ENCODE results near the gene HDAC1. TPM values are rescaled to one million over a fixed set of nuclear protein-coding genes. Genes with fewer than 3 reads are reported as not detected.
"Not testable (repeated sequence)": the region's sequence is repeated elsewhere in the genome, so short reads cannot be mapped to it uniquely, and the experiment has no call there.

HDAC1 gene
- total RNA-seq, 3 donors from 2014 or later: 168 to 177 (median 173) TPM

DNA sequence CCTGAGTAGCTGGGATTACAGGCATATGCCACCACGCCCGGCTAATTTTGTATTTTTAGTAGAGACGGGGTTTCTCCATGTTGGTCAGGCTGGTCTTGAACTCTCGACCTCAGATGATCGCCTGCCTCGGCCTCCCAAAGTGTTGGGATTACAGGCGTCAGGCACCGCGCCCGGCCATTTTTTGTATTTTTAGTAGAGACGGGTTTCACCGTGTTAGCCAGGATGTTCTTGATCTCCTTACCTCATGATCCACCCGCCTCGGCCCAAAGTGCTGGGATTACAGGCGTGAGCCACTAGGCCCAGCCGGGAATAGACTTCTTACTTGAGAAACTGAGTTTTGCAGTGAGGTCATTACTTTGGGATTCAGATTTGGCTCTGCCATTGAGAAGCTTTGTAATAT is 6.3 kb downstream of the HDAC1 start:
- not testable (repeated sequence) for H3K9me3 Mint-ChIP-seq; H3K4me3 Mint-ChIP-seq; H3K27me3 Mint-ChIP-seq (ENCODE audit: low read depth); DNase-seq; ATAC-seq
- Mint-ChIP-seq H3K36me3 (ENCODE audit: insufficient read depth) (peaks cover 23% of the 10 kb centered on the region), H3K4me1 (ENCODE audit: low read depth) (peaks cover 63% of the 10 kb centered on the region)

DNA sequence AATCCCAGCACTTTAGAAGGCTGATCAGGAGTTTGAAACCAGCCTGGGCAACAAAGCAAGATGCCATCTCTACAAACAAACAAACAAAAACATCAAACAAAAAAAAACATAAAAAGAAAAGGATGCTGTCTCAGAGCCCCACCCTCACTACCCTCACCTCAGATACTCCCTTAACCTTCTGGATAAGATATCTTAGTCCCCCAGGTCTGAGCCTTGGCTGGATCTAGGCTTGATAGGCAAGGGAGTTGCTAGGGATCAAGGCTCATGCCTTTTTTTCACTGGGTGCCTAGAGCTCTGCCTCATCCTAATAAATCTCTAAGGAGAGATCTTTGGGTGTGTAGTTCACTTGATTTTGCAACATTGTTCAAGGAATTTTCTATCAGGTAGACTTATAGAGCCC is 7.4 kb downstream of the HDAC1 start:
- no peak for ATAC-seq
- Mint-ChIP-seq H3K4me1 (ENCODE audit: low read depth) (peaks cover 60% of the 10 kb centered on the region), H3K4me3 (no peak overlapping the region), H3K9me3 (no peaks in the 10 kb centered on the region), H3K36me3 (ENCODE audit: insufficient read depth) (peaks cover 30% of the 10 kb centered on the region), H3K27me3 (ENCODE audit: low read depth) (no peaks in the 10 kb centered on the region)
- no peak for DNase-seq

DNA sequence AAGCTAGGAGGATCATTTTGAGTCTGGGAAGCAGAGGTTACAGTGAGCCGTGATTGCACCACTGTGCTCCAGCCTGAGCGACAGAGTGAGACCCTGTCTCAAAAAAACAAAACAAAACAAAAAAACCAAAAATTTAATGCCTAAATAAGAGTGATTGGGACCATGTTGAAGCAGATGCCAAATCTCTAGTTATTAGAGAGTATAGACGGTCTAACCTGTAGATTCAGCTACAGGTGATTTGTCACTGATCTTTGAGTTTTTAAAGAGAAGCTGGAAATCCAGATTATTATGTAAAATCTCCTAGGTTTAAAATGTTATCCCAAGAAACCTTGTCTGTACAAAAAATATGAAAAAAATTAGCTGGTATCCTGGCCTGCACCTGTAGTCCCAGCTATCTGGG is 11.5 kb downstream of the HDAC1 start:
- peaks cover 34% of the 10 kb centered on the region for H3K36me3 Mint-ChIP-seq (ENCODE audit: insufficient read depth)
- DNase-seq: no peak
- no peaks in the 10 kb centered on the region for H3K27me3 Mint-ChIP-seq (ENCODE audit: low read depth)
- H3K9me3 Mint-ChIP-seq: peaks cover 3% of the 10 kb centered on the region
- H3K4me1 Mint-ChIP-seq (ENCODE audit: low read depth): peaks cover 50% of the 10 kb centered on the region
- no peak overlapping the region for H3K4me3 Mint-ChIP-seq
- no peak for ATAC-seq

DNA sequence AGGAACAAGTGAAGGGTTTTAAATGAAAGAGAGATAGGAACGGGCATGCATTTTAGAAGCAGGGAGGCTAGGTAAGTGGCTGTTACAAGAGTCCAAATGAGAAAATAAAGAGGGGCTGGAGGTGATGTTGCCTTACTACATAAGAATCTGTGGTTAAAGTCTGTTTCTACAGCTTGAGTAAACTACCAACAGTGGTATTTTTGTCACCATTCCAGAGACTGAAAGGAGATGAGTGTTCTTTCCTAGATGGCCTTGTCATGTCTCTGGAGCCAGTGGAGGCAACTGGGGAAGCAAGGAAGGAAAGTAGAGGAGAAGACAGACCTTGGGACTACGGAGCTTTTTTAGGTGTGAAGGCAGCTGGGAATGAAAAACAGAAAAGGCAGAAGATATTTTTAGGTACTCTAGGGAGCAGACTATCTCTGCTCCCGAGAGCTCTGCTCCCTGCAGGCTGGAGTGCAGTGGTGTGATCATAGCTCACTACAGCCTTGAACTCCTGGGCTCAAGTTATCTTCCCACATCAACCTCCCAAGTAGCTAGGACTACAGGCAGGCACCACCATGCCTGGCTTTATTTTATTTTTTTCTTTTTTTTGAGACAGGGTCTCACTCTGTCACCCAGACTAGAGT is 12.2 kb downstream of the HDAC1 start:
- Mint-ChIP-seq H3K4me1 (ENCODE audit: low read depth) (peaks cover 51% of the 10 kb centered on the region), H3K27me3 (ENCODE audit: low read depth) (no peaks in the 10 kb centered on the region), H3K4me3 (no peak overlapping the region), H3K36me3 (ENCODE audit: insufficient read depth) (peaks cover 34% of the 10 kb centered on the region), H3K9me3 (peaks cover 3% of the 10 kb centered on the region)
- ATAC-seq (no peak), DNase-seq (no peak)

DNA sequence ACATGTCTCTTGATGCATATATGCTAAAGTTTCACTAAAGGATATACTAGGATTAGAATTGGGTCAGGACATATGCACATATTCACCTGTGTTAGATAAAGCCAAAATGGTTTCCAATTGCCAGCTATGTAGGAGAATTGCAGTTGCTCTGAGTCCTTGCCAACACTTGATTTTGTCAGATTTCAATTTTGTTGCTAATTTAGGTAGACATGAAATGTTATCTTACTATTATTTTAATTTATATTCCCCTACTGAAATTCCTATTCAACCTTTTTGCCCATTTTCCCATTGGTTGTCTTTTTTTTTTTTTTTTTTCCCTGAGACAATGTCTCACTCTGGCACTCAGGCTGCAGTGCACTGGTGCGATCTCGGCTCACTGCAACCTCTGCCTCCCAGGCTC is 13.4 kb downstream of the HDAC1 start:
- ATAC-seq: no peak
- Mint-ChIP-seq H3K36me3 (ENCODE audit: insufficient read depth) (peaks cover 38% of the 10 kb centered on the region), H3K9me3 (peaks cover 3% of the 10 kb centered on the region)

DNA sequence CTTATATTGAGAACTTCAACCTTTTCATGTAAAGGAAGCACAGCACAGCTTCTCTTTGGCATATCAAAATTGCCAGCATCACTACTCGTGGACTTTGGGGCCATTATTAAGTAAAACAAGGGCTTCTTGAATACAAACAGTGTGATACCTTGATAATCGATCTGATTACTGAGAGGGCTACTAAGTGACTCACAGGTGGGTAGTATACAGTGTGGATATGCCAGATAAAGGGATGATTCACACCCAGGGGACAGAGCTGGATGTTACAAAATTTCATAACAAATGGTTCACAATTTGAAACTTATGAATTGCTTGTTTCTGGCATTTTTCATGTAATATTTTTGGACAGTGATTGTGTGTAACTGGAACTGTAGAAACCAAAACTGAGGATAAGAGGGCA is 15.4 kb downstream of the HDAC1 start:
- Mint-ChIP-seq H3K36me3 (ENCODE audit: insufficient read depth) (peaks cover 33% of the 10 kb centered on the region), H3K4me1 (ENCODE audit: low read depth) (peaks cover 53% of the 10 kb centered on the region), H3K9me3 (peaks cover 3% of the 10 kb centered on the region), H3K4me3 (no peak overlapping the region), H3K27me3 (ENCODE audit: low read depth) (no peaks in the 10 kb centered on the region)
- DNase-seq: no peak
- ATAC-seq: peak; percentile 61 to 76

More for the DNA sequence above, 13.4 kb downstream of the HDAC1 start:
- Mint-ChIP-seq H3K4me1 (ENCODE audit: low read depth) (peaks cover 50% of the 10 kb centered on the region), H3K27me3 (ENCODE audit: low read depth) (no peaks in the 10 kb centered on the region), H3K4me3 (no peak overlapping the region)
- DNase-seq: no peak

DNA sequence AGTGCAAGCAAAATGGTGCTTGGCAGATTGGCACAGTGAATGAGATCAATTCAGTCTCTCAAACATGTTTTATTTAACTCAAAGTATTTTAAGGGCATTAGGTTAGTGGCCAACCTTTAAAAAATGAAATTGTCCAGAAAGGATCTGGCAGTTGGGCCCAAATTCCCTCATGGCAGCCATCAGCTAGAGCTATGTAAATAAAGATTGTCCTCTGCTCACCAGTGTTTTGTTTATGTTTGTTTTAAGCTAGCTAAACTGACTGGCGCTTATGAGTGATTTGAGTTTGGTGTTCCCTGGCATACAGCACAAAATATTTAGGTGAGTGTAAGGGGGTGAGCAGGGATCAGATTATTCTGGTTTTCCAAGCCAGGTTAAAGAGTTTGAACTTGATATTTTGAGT is 18.1 kb downstream of the HDAC1 start:
- no peak overlapping the region for H3K4me3 Mint-ChIP-seq
- H3K36me3 Mint-ChIP-seq (ENCODE audit: insufficient read depth): peaks cover 25% of the 10 kb centered on the region
- no peak for DNase-seq
- H3K27me3 Mint-ChIP-seq (ENCODE audit: low read depth): no peaks in the 10 kb centered on the region
- peaks cover 54% of the 10 kb centered on the region for H3K4me1 Mint-ChIP-seq (ENCODE audit: low read depth)
- H3K9me3 Mint-ChIP-seq: peaks cover 3% of the 10 kb centered on the region
- no peak for ATAC-seq

DNA sequence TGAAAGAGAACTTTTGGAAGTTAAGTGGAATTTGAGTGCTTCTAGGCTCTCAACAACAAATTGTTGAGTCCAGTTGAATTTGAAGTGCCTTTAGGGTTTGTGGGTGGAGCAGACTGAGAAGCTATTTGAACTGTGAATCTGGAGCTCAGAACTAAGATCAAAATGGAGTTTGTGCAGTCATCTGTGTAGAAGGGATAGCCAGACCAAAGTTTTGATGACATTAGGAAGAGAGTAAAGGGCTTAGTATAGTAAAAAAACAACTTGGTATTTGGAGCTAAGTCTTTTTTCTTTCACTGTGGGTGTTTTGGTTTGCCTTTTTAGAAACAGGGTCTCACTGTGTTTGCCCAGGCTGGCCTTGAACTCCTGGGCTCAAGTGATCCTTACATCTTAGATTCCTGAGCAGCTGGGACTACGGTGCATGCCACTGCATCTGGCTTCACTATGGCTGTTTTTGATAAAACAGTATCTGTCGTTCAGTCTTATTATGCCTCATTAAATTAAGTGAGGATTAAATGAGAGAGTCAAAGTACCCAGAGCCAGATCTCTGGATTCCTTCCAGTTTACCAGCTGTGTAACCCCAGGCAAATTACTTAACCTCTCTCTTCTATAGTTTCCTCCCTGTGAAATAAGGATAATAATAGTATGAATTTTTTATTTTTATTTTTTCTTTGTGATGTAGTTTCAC is 20.0 kb downstream of the HDAC1 start:
- no peaks in the 10 kb centered on the region for H3K27me3 Mint-ChIP-seq (ENCODE audit: low read depth)
- no peak overlapping the region for H3K4me3 Mint-ChIP-seq
- no peaks in the 10 kb centered on the region for H3K9me3 Mint-ChIP-seq
- ATAC-seq: no peak
- peaks cover 23% of the 10 kb centered on the region for H3K36me3 Mint-ChIP-seq (ENCODE audit: insufficient read depth)
- no peak for DNase-seq
- peaks cover 55% of the 10 kb centered on the region for H3K4me1 Mint-ChIP-seq (ENCODE audit: low read depth)

DNA sequence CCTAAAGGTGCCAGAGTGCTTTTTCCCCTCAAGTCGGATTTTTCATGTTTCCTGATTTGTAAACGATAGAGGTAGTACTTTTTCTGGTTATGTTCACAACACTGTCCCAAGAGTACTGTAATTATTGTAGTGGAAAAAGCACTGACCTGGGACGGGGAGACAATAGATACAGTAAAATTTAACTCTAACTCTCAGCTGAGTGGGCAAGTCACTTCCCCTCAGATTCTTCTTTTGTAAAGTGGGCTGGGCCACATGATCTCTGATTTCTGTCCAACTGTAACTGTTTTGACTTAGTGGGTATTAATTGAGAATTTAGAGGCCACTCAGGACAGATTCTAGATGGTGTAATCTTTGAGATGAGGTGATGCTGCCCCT is 25.0 kb downstream of the HDAC1 start:
- no peak for DNase-seq
- Mint-ChIP-seq H3K27me3 (ENCODE audit: low read depth) (no peaks in the 10 kb centered on the region), H3K9me3 (no peaks in the 10 kb centered on the region), H3K4me1 (ENCODE audit: low read depth) (peaks cover 30% of the 10 kb centered on the region), H3K4me3 (no peak overlapping the region), H3K36me3 (ENCODE audit: insufficient read depth) (peaks cover 17% of the 10 kb centered on the region)
- ATAC-seq: no peak

DNA sequence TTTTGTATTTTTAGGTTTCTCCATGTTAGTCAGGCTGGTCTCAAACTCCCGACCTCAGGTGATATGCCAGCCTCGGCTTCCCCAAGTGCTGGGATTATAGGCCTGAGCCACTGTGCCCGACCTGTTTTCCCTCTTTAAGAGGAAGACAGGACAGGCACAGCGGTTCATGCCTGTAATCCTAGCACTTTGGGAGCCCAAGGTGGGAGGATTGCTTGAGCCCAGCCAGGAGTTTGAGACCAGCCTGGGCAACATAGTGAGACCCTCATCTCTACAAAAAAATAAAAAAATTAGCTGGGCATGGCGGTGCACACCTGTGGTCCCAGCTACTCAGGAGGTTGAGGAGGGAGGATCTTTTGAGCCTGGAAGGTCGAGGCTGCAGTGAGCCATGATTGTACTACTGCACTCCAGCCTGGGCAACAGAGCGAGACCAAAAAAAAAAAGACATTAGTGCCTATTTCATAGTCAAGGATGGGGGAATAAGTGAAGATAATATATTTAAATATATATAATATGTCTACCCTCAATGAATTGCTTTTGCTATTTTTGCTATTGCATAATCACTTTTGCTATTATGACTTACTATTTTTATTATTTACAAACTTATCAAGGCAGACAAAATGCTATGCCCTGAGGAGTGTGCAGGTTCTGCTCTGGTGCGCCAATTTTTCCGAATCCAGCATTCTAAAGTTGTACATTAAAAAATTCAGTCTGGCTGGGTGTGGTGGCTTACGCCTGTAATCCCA is 26.4 kb downstream of the HDAC1 start:
- DNase-seq: no peak
- Mint-ChIP-seq H3K27me3 (ENCODE audit: low read depth) (no peaks in the 10 kb centered on the region), H3K4me3 (no peak overlapping the region), H3K4me1 (ENCODE audit: low read depth) (peaks cover 41% of the 10 kb centered on the region), H3K9me3 (no peaks in the 10 kb centered on the region), H3K36me3 (ENCODE audit: insufficient read depth) (peaks cover 17% of the 10 kb centered on the region)
- no peak for ATAC-seq

DNA sequence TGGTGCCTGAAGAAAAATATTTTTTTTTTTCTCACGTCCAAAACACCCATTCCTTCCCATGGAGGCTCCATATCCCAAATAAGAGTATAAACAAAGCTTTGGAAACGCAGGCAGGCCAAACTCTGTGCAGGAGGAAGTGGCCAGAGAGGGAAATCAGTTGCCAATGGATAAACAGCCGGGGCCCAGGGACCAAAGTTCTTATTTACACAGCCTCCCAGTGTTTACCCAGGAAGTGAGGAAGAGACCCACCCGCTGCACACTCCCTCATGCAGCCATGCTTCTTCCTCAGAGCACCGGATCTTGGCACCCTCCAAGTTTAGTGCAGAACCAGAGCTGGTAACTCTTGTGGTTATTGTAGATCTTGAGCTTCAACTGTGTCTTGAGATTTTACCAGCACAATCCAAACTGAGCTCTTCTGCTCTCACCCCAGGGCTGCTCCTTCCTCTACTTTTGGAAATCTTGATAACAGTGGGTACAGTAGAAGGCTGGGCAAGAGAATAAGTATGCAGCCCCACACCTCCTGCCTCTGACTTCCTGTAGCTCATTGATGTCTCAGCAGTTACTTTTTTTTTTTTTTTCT is 29.9 kb downstream of the HDAC1 start:
- H3K4me3 Mint-ChIP-seq: peak overlapping the region; percentile 27
- H3K9me3 Mint-ChIP-seq: no peaks in the 10 kb centered on the region
- ATAC-seq (peak; percentile 81 to 82), DNase-seq (no peak)
- peaks cover 19% of the 10 kb centered on the region for H3K36me3 Mint-ChIP-seq (ENCODE audit: insufficient read depth)
- peaks cover 43% of the 10 kb centered on the region for H3K4me1 Mint-ChIP-seq (ENCODE audit: low read depth)
- no peaks in the 10 kb centered on the region for H3K27me3 Mint-ChIP-seq (ENCODE audit: low read depth)

DNA sequence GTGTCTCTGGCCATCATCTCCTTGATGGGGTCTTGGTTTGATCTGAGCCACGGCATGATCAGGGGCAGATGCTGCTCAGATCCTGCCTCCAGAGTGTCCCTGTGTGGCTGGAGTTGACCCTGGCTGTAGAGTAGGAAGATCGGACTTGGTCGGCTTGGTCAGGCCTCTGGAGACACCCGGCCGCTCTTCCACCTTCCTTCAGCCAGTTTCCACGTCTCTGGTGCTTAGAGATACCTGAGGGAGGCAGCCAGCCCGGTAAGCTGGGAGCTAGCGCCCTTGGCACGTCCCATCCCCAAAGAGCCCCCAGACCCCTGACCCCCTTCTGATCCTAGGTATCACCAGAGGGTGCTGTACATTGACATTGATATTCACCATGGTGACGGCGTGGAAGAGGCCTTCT is 35.3 kb downstream of the HDAC1 start:
- Mint-ChIP-seq H3K4me1 (ENCODE audit: low read depth) (peaks cover 23% of the 10 kb centered on the region), H3K36me3 (ENCODE audit: insufficient read depth) (peaks cover 43% of the 10 kb centered on the region), H3K4me3 (no peak overlapping the region), H3K9me3 (no peaks in the 10 kb centered on the region), H3K27me3 (ENCODE audit: low read depth) (no peaks in the 10 kb centered on the region)
- ATAC-seq: no peak
- DNase-seq: no peak

DNA sequence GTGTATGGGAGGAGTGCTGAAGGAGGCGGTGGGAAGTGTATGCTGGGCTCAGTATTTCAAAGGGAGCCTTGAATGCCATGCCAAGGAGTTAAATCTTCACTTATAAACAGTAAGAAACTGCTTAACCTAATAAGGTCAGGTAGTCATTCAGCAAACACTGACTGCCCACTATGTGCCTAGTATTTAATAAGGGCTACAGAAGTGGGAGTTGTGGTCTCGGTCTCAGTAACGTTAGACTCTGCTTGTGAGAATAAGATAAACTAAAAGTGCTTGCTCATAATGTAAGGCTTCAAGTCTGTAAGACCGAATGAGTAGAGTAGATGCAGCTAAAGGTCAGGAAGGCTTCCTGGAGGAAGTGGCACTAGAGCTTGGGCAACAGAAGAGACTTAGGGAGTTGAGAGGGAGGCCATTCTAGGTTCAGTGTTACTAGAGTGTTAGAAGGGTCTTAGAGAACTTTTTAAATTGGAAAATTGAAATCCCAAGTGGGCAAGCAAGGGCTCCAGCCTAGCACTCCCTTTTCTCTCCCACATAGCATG is 38.1 kb downstream of the HDAC1 start:
- H3K36me3 Mint-ChIP-seq (ENCODE audit: insufficient read depth): peaks cover 41% of the 10 kb centered on the region
- no peak for ATAC-seq
- no peak overlapping the region for H3K4me3 Mint-ChIP-seq

DNA sequence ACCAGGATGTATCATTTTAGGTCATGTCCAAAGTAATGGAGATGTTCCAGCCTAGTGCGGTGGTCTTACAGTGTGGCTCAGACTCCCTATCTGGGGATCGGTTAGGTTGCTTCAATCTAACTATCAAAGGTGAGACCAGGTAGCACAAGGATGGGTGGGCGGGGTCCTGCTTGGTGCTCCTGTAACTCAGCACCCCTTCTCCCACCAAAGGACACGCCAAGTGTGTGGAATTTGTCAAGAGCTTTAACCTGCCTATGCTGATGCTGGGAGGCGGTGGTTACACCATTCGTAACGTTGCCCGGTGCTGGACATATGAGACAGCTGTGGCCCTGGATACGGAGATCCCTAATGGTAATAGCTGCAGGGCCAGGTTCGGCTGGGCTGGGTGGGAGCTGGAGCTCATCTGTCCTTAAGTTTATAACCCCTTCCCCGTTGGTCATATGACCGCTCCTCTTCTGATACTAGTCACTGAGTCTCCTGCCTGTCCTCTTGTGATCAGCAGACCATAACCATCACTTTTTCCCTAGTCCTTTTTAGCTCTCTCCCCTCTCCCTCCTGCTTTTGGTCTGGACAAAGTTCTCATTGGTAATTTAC is 38.8 kb downstream of the HDAC1 start:
- Mint-ChIP-seq H3K27me3 (ENCODE audit: low read depth) (no peaks in the 10 kb centered on the region), H3K4me3 (no peak overlapping the region)

More for the DNA sequence above, 38.1 kb downstream of the HDAC1 start:
- Mint-ChIP-seq H3K4me1 (ENCODE audit: low read depth) (peaks cover 16% of the 10 kb centered on the region), H3K27me3 (ENCODE audit: low read depth) (no peaks in the 10 kb centered on the region), H3K9me3 (no peaks in the 10 kb centered on the region)
- no peak for DNase-seq

More for the DNA sequence above, 38.8 kb downstream of the HDAC1 start:
- H3K4me1 Mint-ChIP-seq (ENCODE audit: low read depth): peaks cover 14% of the 10 kb centered on the region
- no peak for ATAC-seq
- DNase-seq: no peak
- H3K9me3 Mint-ChIP-seq: no peaks in the 10 kb centered on the region
- H3K36me3 Mint-ChIP-seq (ENCODE audit: insufficient read depth): peaks cover 35% of the 10 kb centered on the region

All from activated T-cell treated with anti-CD3 and anti-CD28 coated beads, Interleukin-2, amount 50 U/mL, for 4 hours (primary cell).